Memory B cell (primary cell): ENCODE measurements around the gene OLFML1.

Experiments
- ATAC-seq: fragments of 150-1000 bp; cut with Tn5 transposase; 2 replicates; pipeline ENCODE4 v1.10.0; 2021; ENCODE audit warnings: low read depth, mild to moderate bottlenecking, moderate library complexity
- DNase-seq, 2 donors: peaks; one replicate each; pipeline ENCODE4 v3.0.0; 2022; ENCODE audit warnings: low spot score in 2 of 2
- H3K27ac Mint-ChIP-seq: one replicate; pipeline ENCODE4 v1.8.0; 2022; ENCODE audit warnings: mild to moderate bottlenecking, moderate library complexity, mixed read lengths
- H3K27me3 Mint-ChIP-seq: one replicate; pipeline ENCODE4 v1.8.0; 2022; ENCODE audit warnings: mixed read lengths
- H3K36me3 Mint-ChIP-seq: one replicate; pipeline ENCODE4 v1.8.0; 2022; ENCODE audit warnings: mild to moderate bottlenecking, mixed read lengths
- H3K4me1 Mint-ChIP-seq: one replicate; pipeline ENCODE4 v1.8.0; 2022; ENCODE audit warnings: mixed read lengths
- H3K4me3 Mint-ChIP-seq: one replicate; pipeline ENCODE4 v1.8.0; 2022; ENCODE audit warnings: mild to moderate bottlenecking, moderate library complexity, mixed read lengths
- H3K9me3 Mint-ChIP-seq: one replicate; pipeline ENCODE4 v1.8.0; 2022; ENCODE audit warnings: mixed read lengths

Gene OLFML1

DNA sequence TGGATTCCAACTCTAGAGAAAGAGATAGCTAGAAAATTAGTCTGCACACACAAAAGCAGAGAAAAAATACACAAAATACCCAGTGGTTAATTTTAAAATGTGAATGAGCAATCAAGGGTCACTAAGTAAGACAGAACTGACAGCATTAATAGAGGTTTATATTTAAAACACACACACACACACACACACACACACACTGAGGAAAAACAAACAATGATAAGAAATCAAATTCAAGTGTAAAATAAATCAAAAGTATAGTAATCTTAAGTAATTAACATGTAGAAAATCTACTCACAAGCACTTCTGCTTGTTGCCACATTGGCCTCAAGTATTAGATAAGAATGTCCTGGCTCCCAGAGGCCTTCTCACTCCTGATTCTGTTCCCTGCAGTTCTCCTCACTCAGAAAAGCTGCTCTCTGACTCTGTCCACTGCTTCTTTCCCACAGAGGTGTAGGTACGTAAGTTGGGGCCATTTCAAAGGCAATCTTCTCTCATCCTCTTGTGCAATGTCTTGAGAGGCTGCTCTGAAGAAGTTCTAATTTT is 33.3 kb upstream of the OLFML1 start:
- no peaks in the 10 kb centered on the region for H3K9me3 Mint-ChIP-seq
- no peak overlapping the region for H3K4me3 Mint-ChIP-seq
- H3K27me3 Mint-ChIP-seq: no peaks in the 10 kb centered on the region
- no peak for ATAC-seq
- peaks cover 5% of the 10 kb centered on the region for H3K4me1 Mint-ChIP-seq
- H3K27ac Mint-ChIP-seq: no peak overlapping the region
- H3K36me3 Mint-ChIP-seq: peaks cover 22% of the 10 kb centered on the region
- no peak for DNase-seq

DNA sequence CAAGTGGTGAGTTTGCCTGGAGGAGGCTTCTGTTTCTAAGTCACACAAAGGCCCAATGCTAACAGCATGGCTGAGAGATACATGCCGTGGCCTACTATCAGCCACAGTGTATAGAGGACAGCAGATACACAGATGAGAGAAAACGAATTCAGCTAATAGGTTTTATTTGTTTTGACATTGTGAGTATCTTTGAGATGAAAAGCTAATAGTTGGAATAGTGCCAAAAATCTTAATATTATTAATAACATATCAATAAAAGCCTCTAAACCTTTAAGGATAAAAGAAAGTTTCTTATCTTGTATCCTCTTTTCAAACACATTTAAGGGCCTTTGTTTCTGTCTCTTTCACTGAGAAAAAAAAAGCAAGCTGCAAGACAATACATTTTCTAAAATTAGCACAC is 30.5 kb upstream of the OLFML1 start:
- no peak overlapping the region for H3K27ac Mint-ChIP-seq
- peaks cover 31% of the 10 kb centered on the region for H3K36me3 Mint-ChIP-seq
- H3K27me3 Mint-ChIP-seq: no peaks in the 10 kb centered on the region
- H3K4me3 Mint-ChIP-seq: no peak overlapping the region
- ATAC-seq (no peak), DNase-seq (no peak)
- peaks cover 2% of the 10 kb centered on the region for H3K9me3 Mint-ChIP-seq
- peaks cover 1% of the 10 kb centered on the region for H3K4me1 Mint-ChIP-seq

DNA sequence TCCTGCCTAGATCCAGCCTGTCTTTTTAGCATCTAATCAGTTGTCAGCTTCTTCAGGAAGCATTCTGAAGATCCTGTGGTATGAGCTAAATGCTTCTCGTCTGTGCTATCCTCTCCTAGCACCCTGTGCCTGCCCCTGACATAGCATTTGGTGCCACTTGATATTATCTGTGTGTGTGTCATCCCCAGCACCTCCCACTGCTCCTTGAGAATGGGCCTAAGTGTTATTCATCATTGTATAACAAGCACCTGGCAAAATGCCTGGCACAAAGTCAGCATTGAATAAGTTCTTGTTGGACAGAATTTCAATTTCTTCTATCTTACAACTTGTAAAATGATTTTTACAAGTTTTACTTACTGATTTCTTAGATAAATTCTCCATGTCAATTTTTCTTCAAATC is 28.1 kb upstream of the OLFML1 start:
- no peaks in the 10 kb centered on the region for H3K27me3 Mint-ChIP-seq
- ATAC-seq: no peak
- no peaks in the 10 kb centered on the region for H3K4me1 Mint-ChIP-seq
- peaks cover 31% of the 10 kb centered on the region for H3K36me3 Mint-ChIP-seq
- no peak overlapping the region for H3K4me3 Mint-ChIP-seq
- no peak overlapping the region for H3K27ac Mint-ChIP-seq
- peaks cover 2% of the 10 kb centered on the region for H3K9me3 Mint-ChIP-seq
- no peak for DNase-seq

DNA sequence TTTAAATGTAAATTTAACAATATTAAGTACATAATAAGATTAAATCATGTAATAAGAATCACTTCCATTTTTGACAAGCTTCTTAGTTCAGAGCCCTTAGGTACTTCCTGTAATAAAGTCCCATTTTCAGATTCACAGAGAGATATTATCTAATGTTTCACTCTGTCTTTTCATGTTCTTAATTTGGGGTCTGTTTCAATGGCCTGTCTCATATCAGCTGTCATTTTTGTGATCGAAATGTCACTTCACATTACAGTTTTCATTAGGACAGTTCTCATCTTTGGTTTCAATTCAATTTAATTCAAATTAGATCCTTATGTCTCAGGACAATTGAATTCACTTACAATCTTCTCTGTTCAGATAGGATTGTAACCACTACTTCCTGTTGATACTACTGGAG is 22.6 kb upstream of the OLFML1 start:
- Mint-ChIP-seq H3K9me3 (peaks cover 5% of the 10 kb centered on the region), H3K36me3 (peaks cover 36% of the 10 kb centered on the region), H3K4me1 (peaks cover 13% of the 10 kb centered on the region), H3K27me3 (no peaks in the 10 kb centered on the region), H3K27ac (no peak overlapping the region), H3K4me3 (no peak overlapping the region)
- ATAC-seq: no peak
- no peak for DNase-seq

DNA sequence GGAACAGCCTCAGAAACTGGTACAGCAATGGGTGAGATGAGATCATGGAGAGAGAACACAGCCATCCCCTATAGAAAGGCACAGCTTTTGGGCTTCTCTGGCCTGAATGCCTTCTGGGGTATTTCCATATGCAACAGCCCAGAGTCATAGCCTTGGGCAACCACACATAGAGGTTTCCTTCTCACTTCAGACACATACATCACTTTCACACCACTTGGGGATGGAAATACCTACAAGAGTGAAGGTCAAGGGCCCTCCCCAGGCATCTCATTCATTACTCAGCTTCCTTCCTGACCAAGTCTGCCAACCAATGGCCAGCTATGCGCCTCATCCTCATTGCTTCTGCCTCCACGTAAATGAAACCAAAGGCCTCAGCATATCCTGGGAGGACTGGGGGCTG is 17.7 kb upstream of the OLFML1 start:
- Mint-ChIP-seq H3K36me3 (peaks cover 30% of the 10 kb centered on the region), H3K27ac (peak overlapping the region; percentile 16), H3K4me1 (peaks cover 26% of the 10 kb centered on the region), H3K27me3 (no peaks in the 10 kb centered on the region), H3K4me3 (no peak overlapping the region), H3K9me3 (peaks cover 3% of the 10 kb centered on the region)
- DNase-seq (no peak), ATAC-seq (no peak)

DNA sequence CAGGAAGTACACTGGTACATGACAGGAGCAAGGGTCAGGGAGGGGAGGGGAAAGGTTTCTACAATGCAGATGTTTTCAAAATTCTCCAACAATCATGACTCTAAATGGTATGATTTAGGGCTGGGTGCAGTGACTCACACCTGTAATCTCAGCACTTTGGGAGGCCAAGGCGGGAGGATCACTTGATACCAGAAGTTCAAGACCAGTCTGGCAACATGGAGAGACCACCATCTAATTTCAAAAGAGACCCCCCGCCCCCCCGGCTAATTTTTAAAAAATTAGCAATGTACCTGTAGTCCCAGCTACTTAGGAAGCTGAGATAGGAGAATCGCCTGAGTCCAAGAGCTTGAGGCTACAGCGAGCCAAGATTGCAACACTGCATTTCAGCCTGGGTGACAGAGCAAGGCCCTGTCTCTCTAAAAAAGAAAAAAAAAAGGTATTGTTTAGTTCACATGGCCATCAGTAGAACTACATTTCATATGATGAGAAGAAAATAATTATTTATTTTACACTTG is 15.9 kb upstream of the OLFML1 start:
- no peak overlapping the region for H3K27ac Mint-ChIP-seq
- no peak for ATAC-seq
- peaks cover 31% of the 10 kb centered on the region for H3K4me1 Mint-ChIP-seq
- H3K4me3 Mint-ChIP-seq: no peak overlapping the region
- H3K36me3 Mint-ChIP-seq: peaks cover 28% of the 10 kb centered on the region
- DNase-seq: no peak
- H3K9me3 Mint-ChIP-seq: peaks cover 3% of the 10 kb centered on the region
- no peaks in the 10 kb centered on the region for H3K27me3 Mint-ChIP-seq

DNA sequence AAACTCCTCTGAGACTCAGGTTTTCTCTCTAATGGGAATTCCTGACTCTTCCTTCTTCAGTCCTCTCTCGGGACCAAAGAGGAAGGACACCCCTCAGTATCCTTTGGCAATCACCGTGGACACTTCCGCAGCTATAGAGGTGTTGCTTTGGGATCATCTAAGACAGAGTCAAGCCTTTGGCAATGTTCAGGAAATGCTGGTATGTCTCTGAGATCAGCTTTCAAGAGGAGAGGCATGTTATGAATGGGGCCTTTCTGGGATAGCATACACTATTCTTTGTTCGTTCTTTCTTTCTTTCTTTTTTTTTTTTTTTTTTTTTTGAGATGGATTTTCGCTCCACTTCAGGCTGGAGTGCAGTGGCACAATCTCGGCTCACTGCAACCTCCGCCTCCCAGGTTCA is 14.2 kb upstream of the OLFML1 start:
- H3K9me3 Mint-ChIP-seq: peaks cover under 1% of the 10 kb centered on the region
- no peak overlapping the region for H3K27ac Mint-ChIP-seq
- H3K27me3 Mint-ChIP-seq: no peaks in the 10 kb centered on the region
- DNase-seq (no peak), ATAC-seq (no peak)
- no peak overlapping the region for H3K4me3 Mint-ChIP-seq
- H3K4me1 Mint-ChIP-seq: peaks cover 38% of the 10 kb centered on the region
- H3K36me3 Mint-ChIP-seq: peaks cover 16% of the 10 kb centered on the region

DNA sequence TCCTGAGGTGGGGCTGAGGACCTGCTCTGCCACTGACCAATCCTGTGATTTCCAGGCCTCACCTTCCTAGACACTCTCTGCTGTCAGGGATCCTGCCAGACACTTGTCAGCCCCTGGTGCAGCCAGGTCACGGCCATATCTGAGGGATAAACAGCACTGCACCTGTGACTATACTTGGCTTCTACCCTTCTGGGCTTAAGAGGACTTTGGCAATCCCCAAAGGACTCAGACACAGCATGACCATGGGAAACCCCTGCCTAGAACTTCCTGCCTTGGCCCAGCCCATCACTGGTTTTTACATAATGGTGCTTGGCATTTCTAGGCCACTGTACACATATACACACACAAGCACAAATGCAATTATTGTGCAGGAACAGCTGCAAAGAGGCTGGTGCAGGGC is 11.6 kb upstream of the OLFML1 start:
- Mint-ChIP-seq H3K4me1 (peaks cover 42% of the 10 kb centered on the region), H3K9me3 (no peaks in the 10 kb centered on the region), H3K4me3 (peak overlapping the region; percentile 55), H3K27me3 (no peaks in the 10 kb centered on the region), H3K36me3 (peaks cover 15% of the 10 kb centered on the region), H3K27ac (peak overlapping the region; percentile 90)
- DNase-seq: peak; percentile 40 to 58
- peak; percentile 98 for ATAC-seq

DNA sequence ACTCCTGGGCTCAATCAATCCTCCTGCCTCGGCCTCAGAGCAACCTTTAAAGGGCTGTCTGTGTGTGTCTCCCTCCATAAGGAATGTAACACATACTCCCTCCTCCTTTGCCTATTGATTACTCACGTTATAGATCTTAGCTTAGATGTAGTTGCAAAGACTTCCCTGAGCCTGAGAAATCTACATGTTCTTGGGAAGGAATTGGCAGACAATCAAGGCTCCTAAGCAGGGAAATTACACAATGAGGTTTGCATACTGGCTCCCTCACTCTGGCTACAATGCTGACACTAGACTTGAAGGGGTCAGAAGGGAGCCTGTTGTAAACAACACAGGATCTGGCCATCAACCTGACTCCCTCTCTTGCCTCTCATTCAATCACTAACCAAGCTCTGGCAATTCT is 5.2 kb upstream of the OLFML1 start:
- no peak for ATAC-seq
- Mint-ChIP-seq H3K4me1 (peaks cover 14% of the 10 kb centered on the region), H3K9me3 (no peaks in the 10 kb centered on the region), H3K27me3 (no peaks in the 10 kb centered on the region), H3K27ac (no peak overlapping the region), H3K4me3 (no peak overlapping the region), H3K36me3 (peaks cover 4% of the 10 kb centered on the region)
- no peak for DNase-seq

DNA sequence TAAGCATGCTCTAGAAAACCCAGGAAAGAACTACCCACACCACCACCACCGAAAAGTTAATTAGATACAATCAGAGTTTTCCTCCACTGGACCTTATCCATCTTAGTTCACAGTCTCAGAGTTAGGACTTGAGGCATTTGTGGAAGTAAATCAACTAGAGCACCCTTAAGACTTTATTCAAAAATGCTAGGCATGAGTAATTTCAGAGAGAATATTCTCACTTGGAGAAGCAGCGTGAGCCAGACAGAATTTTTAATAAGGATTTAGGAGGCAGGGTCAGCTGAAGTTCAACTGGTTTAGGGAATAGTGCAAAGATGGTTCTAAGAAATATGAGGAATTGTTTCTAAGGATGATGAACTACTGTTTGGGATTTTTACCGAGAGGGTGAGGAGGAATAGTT is 1.2 kb upstream of the OLFML1 start:
- DNase-seq: no peak
- Mint-ChIP-seq H3K27ac (no peak overlapping the region), H3K4me3 (no peak overlapping the region), H3K4me1 (peaks cover under 1% of the 10 kb centered on the region), H3K36me3 (peaks cover 10% of the 10 kb centered on the region), H3K9me3 (no peaks in the 10 kb centered on the region), H3K27me3 (no peaks in the 10 kb centered on the region)
- no peak for ATAC-seq

DNA sequence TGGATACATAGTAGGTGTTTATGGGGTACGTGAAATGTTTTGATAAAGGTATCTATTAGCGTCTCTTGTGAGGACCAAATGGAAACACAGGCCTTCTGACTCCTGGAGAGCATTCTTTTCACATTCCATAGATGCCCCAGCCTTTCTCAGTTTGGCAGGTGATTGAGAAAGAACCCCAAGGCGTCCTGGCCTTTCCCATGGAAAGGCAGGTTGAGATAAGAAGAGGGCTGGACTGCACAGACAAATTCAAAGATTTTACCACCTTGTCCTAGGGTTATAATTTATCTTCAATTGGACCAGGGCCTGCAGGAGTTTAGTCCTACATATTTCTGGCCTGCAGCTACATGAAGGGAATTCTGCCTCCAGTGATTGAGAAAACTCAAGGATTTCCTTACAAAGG is 661 bp upstream of the OLFML1 start:
- Mint-ChIP-seq H3K4me1 (peaks cover 4% of the 10 kb centered on the region), H3K9me3 (no peaks in the 10 kb centered on the region), H3K36me3 (peaks cover 14% of the 10 kb centered on the region), H3K27ac (no peak overlapping the region), H3K27me3 (no peaks in the 10 kb centered on the region), H3K4me3 (no peak overlapping the region)
- DNase-seq (no peak), ATAC-seq (no peak)

DNA sequence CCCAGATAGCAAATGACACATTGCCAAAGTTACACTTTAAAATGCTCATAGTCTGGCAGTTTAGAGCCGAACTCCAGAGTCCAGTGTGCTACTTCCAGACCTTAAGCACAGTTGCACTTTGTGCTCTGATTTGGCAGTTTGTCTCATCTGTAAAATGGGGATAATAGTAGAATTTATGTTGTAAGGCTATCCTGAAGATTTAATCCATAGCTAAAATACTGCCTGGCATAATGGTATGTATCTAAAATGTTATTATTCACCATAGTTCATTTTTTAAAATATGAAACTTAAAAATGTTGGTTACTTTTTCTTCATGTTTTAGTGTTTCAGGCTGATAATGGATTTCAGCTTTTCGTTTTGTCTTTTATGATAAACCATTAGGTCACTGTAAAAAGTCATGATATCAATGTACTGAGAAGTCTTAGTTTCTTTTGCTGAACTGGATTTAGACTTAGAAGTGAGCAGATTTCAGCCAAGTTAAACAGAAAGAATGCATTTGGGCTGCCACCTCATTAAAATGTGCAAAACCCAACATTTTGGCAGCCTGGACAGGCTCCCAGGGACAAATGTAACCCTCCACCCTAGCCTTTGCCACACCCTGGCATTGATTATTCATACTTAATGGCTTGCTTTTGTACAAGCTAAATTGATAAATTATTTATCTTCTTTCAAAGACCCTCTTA is 933 bp downstream of the OLFML1 start:
- H3K27me3 Mint-ChIP-seq: no peaks in the 10 kb centered on the region
- peaks cover 17% of the 10 kb centered on the region for H3K36me3 Mint-ChIP-seq
- H3K4me3 Mint-ChIP-seq: no peak overlapping the region
- DNase-seq (no peak), ATAC-seq (no peak)
- H3K4me1 Mint-ChIP-seq: peaks cover 4% of the 10 kb centered on the region
- H3K9me3 Mint-ChIP-seq: no peaks in the 10 kb centered on the region
- H3K27ac Mint-ChIP-seq: no peak overlapping the region

DNA sequence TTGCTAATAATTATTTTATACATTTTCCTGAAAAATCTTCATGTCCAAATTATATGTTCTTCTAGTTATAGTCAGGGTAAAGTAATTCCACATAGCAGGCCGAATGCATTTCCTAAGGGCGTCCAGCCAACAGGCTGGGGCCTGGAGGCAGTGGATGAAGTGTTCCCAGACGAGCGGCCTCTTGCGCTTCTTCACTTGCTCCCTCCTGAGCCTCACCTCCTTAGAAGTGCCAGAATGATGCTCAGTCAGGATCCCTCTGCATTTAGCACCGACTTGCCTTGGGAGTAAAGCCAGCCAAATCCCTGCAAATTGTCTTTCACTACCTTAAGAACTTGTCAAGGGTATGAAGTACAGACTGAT is 1.5 kb downstream of the OLFML1 start:
- Mint-ChIP-seq H3K4me1 (peaks cover 4% of the 10 kb centered on the region), H3K9me3 (no peaks in the 10 kb centered on the region), H3K36me3 (peaks cover 17% of the 10 kb centered on the region), H3K27me3 (no peaks in the 10 kb centered on the region), H3K4me3 (no peak overlapping the region), H3K27ac (no peak overlapping the region)
- DNase-seq: no peak
- ATAC-seq: no peak

DNA sequence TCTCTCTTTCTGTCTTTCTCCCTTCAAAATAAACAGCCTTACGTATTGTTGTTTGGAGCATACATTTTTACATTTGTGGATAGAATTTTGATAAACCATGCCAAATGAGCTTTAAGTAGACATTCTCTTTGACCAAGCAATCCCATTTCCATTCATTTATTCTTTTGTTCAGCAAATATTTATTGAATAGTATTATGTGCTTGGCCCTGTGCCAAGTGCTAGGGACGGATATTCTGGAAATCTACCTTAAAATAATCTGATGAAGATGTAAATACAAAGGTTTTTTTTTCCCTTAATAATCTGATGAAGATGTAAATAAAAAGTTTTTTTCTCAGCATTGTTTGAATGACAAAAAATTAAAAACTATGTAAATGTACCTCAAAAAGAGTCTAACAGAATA is 2.1 kb downstream of the OLFML1 start:
- no peak overlapping the region for H3K27ac Mint-ChIP-seq
- ATAC-seq: no peak
- DNase-seq: no peak
- no peak overlapping the region for H3K4me3 Mint-ChIP-seq
- no peaks in the 10 kb centered on the region for H3K27me3 Mint-ChIP-seq
- peaks cover 4% of the 10 kb centered on the region for H3K4me1 Mint-ChIP-seq
- H3K36me3 Mint-ChIP-seq: peaks cover 17% of the 10 kb centered on the region
- H3K9me3 Mint-ChIP-seq: no peaks in the 10 kb centered on the region

DNA sequence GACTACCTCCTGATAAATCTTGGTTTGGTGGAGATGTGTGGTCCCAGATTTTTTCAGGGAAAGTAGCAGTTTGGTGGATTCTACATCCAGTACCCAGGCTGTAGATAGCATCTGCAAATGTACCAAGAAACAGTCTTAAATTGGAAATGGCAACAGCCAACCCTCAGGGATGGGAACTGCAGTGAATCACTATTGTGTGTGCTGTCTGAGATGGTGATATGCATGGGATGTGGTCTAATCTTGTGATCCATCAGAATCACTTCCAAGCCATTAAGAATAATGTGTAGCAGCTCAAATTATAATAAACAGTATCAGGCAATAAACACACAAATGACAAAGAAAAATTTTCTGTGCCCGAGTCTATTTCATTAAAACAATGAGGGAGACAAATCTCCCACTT is 3.4 kb downstream of the OLFML1 start:
- no peaks in the 10 kb centered on the region for H3K27me3 Mint-ChIP-seq
- H3K4me3 Mint-ChIP-seq: no peak overlapping the region
- H3K4me1 Mint-ChIP-seq: peaks cover 9% of the 10 kb centered on the region
- peaks cover 17% of the 10 kb centered on the region for H3K36me3 Mint-ChIP-seq
- DNase-seq (no peak), ATAC-seq (no peak)
- H3K9me3 Mint-ChIP-seq: no peaks in the 10 kb centered on the region
- no peak overlapping the region for H3K27ac Mint-ChIP-seq
